DLD1 (cell line): ENCODE results near the gene VOPP1.

ENCODE experiments used
- in situ Hi-C: cut with HindIII; loops from 2 replicates; pipeline ENCODE4 v1.10.0; 2017; ENCODE audit warnings: low sequenced_read_pairs

VOPP1 gene

GRCh38 chr7:55533050-55533728 is 39.1 kb downstream of the VOPP1 start:
- in situ Hi-C loops, result no loop called here

- in situ Hi-C loops, result no loop called here
Observed at GRCh38 chr7:55532150-55532917, 40.0 kb downstream of the VOPP1 start.

DNA sequence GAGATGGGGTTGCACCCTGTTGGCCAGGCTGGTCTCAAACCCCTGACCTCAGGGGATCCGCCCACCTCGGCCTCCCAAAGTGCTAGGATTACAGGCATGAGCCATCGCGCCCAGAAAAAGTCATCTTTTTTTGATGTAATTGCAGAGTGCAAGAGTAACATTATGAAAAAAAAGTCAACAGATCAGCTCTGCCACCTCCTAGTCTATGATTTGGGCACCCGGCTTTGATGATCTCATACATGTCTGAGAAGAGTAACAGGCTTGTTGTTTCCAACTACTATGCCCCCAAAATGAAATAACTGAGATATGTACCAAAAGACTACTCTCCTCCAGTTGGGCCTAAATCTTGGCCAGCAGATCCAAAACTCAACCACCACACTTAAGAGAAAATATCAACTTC is 40.8 kb downstream of the VOPP1 start:
- in situ Hi-C loops, result no loop called here

DNA sequence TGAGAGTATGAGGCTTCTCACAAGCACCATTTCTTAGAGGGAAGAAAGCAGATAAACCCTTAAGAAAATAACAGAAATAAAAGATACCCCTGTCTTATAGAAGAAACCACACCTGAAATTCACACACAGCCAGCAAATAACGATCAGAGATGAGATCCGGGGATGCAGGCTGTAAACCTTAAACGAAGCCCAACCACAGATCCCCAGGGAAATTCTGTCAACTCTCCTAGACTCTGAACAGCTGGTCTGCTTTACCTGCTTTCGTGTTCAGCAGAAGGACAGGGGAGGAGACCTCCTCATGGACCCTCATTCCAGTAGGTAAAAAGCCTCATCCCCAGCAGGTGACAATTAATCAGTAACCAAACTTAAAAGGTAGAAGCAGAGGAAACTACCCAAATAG is 45.0 kb downstream of the VOPP1 start:
- in situ Hi-C loops, result no loop called here

GRCh38 chr7:55526770-55527169 is 45.5 kb downstream of the VOPP1 start:
- in situ Hi-C loops, result no loop called here

DNA sequence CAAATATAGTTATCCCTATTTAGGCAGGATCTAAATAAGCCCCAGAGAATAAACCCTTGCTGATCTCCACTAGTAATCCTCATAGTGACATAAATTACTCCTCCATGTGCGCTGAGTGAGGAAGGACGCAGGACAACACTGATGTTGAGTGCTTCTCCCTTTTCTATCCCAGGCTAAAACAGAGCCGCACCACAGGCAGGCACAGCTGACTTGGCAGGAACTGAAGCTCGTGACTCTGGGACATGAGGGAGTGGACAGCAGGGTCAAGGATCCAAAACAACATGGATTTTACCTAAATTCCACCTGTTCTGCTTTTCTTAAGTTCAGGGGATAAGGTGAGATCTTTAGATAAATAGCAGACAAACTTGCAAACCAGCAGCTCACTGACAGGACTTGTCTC is 46.0 kb downstream of the VOPP1 start:
- in situ Hi-C loops, result no loop called here

DNA sequence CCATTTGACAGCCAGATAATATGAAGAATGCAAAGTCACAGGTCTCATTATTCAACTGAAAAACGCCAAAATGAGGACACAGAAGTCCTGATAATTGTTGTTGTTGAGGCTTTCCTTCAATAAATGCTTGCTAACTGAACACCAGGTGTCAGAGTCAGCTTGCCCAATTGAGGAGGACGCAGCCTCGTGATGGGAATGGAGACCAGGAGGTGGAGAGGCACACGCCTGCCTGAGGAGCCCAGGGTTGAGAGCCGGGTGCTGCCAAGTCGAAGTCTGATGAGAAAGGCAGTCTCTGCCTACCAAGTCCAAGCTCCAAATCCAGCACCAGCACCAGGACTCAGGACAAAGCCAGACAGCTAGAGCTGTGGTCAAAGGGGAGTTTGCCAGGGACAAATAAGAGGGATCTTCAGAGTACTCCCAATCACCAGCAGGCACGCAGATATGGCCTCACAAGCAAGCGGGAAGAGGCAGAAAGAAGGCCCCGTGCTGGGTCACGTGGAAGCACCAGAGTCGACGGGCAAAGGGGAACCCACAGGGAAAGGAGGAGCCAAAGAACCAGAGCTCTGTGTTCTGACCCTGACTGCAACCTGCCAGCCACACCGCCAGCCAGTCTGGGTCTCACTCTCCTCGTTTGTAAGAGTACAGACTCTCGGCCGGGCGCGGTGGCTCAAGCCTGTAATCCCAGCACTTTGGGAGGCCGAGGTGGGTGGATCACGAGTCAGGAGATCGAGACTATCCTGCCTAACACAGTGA is 47.6 kb downstream of the VOPP1 start:
- in situ Hi-C loops, result no loop called here

- in situ Hi-C loops, result no loop called here
Observed at GRCh38 chr7:55523366-55523765, 48.9 kb downstream of the VOPP1 start.

GRCh38 chr7:55521917-55522902 is 50.1 kb downstream of the VOPP1 start:
- in situ Hi-C loops, result no loop called here

DNA sequence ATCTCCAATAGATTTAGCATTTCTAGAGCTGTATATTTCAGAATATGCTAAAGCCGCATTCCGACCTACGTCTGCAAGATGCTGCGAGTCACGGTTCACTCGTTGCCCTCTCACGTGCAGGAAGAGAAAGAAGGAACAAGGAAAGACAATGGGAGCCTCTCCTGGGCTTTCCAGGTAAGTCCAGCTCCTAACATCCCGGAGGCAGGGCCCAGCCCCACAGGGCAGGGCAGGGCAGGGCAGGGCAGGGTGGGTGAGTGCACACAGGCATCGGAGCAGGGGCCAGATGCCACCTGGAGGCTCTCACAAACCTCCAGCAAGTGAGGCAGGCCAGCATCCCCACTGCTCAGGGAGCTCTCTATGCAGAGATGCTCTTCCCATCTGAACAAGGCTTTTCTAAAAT is 50.8 kb downstream of the VOPP1 start:
- in situ Hi-C loops, result no loop called here

DNA sequence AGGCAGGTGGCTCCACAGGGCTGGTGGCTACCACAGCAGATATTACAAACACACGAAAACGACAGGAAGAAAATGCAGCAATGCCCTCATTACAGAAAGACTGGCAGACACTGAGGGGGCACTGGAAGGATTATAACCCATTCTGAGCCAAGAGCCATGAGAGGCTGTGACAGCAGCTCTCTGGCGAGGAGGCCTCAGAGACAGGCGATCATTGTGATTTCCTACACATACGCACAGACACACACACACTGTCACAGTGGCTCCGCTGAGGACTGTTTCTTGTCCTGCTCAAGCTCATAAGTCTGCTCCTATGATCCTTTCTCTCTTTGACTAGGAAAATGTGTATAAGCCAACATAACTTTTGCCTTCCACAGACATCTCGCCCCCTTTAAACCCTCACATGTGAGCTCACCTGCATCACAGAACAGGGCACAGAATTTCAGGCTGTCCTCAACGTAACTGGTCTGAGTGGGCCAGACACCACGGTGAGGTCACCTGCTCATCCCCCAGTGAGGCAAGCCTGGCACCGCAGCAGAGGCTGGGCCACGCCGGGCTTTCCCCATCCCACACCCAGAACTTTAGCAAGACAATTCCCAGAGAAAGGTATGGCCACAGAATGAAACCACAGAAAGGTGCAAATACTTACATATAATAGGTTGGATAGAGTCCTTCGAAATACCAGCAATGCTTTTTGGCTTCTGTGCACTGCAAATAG is 51.7 kb downstream of the VOPP1 start:
- in situ Hi-C loops, result no loop called here

DNA sequence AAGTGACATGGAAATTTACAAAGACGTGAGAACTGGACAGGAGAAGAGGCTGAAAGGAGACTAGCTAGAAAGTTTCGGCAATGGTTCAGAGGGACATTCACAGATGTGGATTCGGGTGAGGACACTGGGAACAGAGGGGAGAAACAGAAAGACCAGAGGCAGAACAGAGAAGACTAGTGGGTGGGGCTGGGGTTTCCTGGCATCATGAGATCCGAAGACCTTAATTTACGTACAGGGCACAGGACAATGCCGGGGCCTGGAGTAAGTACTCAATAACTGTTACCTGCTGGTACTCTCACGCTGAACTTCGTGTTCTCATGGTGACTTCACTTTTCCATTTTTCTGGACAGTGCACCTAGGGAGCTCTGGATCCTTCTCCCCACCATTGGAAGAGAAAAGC is 53.5 kb downstream of the VOPP1 start:
- in situ Hi-C loops, result no loop called here

DNA sequence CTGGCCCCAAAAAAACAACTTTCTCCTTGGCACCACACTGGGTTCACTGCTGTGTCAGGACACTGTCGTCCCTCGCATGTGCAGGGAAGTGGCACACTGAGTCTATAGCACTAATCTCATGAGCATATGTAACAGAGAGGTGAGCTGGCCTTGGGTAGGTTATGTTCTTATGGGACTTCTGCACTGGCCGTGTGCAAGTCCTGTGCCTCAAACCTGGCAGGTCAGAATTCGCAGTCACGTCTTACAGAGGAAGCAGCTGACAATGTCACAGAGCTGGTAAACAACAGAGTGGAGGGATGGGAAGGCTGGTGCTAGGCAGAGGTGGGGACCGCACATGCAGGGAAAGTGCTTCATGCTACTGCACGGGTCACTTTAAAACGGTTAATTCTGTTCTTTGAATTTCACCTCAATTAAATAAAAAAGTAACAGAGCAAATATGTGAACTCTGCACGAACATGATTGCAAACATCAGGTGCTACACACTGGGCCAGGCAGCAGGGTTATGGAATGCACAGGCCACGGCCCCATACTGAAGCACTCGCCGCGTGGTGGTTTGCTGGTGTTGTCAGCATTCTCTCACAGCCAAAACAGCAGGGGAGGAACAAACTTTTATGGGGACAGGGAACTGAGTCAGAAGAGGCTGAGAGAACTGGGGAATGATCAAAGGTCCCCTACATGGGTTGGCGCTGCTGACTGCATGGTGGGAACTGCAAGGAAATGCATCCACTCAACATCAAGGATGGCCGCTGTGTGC is 54.2 kb downstream of the VOPP1 start:
- in situ Hi-C loops, result no loop called here

DNA sequence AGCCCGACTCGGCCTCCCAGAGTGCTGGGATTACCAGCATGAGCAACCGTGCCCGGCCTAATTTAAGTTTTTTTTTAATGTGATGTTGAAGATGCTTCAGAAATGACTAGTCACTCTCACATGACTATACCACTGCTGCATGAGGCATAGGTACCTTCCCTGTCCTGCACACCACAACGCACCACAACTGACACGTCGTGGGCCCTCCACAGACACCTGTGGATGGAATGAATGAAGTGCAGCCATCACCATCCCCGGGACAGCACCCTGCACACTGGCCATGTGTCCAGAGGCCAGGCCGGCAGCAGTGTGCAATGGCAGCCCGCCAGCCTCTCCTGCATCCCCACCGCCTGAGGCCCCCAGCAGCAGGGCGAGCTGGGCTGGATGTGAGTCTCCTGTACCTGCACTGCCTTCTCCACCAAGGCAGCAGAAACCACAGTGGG is 55.1 kb downstream of the VOPP1 start:
- in situ Hi-C loops, result no loop called here

- in situ Hi-C loops, result no loop called here
Observed at GRCh38 chr7:55516409-55516808, 55.9 kb downstream of the VOPP1 start.

GRCh38 chr7:55515569-55516279 is 56.6 kb downstream of the VOPP1 start:
- in situ Hi-C loops, result no loop called here

DNA sequence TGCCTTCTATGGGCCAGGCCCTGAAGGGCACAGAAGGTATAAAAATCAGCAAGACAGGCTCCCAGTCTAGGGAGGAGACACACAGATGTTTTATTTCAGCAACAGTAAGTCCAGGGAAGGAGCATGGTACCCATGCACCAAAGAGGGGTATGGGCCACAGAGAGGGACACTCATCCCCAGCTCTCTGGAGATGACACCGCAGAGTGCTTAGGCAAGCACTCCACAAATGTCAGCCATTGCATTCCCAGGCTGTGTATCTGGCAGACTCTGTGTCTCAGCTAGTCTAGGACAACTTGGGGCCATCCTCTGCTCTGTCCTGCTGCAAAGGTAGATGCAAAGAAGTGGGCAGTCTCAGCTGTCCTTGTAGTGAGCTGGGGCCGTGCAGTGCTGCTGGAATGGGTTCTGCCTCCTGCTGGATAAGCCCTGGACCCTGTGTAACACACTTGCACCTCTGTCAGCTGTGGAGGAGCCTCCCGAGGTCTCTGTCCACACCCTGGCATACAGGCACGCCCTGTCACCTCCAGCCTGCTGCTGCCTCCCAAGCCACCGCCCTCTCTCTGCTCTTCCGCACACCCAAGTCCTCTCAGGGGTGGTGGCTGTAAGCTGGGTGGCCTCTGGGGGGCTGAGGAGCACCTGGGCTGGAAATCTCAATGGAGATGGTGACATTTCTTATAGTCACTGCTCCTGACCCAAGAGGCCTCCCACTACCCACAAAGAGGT is 57.6 kb downstream of the VOPP1 start:
- in situ Hi-C loops, result no loop called here

- in situ Hi-C loops, result no loop called here
Observed at GRCh38 chr7:55513868-55514267, 58.4 kb downstream of the VOPP1 start.
